Measurements from ENCODE around the gene TMED3.
"Not testable (repeated sequence)": the region's sequence is repeated elsewhere in the genome, so short reads cannot be mapped to it uniquely, and the experiment has no call there.

TMED3 gene

DNA sequence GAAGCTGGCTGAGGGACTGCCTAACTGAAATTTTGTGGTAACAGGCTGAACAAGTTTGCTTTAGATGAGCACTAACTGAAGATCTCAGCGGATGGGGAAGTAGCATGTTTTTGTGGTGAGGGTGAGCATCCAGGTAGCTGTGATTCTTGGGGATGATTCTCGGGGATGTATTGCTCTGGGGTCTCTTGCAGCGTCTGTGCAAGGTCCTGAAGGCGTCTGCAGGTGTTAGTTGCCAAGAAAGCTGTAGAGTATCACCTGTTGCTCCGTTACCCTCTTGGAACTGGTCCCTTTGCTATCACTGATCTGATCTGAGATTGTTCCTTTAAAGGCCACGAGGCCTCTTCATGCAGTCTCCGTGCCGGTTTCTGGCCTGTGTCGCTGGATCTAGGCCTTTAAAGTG is 6.0 kb downstream of the TMED3 start:
- no peak for DNase-seq (ENCODE audit: low spot score)

DNA sequence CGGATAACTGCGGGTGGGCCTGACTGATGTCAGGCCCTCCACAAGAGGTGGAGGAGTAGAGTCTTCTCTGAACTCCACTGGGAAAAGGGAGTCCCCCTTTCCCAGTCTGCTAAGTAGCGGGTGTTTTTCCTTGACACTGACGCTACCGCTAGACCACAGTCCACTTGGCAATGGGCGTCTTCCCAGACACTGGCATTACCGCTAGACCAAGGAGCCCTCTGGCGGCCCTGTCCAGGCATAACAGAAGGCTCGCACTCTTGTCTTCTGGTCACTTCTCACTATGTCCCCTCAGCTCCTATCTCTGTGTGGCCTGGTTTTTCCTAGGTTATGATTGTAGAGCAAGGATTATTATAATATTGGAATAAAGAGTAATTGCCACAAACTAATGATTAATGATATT is 9.1 kb downstream of the TMED3 start:
- not testable (repeated sequence) for DNase-seq (ENCODE audit: low spot score)

DNA sequence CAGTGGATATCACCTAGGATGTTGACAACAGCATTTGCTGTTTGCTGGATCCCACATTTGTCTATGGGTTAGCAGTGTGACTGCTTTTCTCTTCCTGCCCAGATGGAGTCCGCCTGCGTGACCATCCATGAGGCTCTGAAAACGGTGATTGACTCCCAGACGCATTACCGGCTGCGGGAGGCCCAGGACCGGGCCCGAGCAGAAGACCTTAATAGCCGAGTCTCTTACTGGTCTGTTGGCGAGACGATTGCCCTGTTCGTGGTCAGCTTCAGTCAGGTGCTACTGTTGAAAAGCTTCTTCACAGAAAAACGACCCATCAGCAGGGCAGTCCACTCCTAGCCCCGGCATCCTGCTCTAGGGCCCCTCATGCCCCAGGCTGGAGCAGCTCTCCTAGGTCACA is 11.0 kb downstream of the TMED3 start:
- DNase-seq (ENCODE audit: low spot score) = no peak

DNA sequence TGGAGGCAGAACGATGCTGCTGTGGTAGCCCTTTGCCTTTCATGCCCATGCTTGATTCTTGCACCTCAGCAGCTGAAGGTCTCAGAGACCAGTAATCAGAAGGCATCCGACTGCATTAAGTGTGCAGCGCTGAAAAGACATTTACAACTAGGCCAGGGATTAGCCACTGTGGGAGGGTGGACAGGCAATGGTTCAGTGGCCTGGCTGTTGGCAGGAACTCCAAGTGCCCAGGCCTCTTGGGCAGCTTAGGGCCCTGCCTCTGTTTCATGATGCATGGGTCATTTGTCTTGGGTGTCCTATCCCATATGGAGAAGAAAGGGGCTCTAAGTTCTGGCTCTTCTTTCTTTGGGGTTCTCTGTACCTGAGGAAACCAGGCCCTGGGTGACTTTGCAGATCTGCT is 11.4 kb downstream of the TMED3 start:
- DNase-seq (ENCODE audit: low spot score) = no peak

GRCh38 chr15:79322945-79323344 is 12.0 kb downstream of the TMED3 start:
- DNase-seq (ENCODE audit: low spot score) = peak; percentile 55

DNA sequence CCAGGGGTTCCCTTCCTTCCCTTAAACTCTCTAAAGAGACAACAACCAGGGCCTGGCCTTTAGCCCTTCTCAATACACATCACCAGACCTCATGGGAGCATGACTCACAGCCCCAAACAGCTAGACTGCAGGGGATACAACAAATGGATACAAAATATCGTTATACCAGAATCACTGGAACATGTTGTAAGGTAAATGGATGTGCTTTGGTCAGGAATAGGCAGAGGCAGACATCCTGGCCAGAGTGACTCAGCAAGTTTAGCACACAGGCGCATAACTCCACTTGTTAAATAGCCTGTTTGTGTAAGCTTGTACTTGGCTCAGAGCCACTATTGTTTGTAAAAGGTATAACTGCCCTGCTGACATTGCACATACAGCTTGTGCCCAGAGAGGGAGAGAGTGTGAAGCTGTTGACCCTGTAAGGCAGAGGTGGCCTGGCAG is 18.3 kb downstream of the TMED3 start:
- peak; percentile 87 for DNase-seq (ENCODE audit: low spot score)

DNA sequence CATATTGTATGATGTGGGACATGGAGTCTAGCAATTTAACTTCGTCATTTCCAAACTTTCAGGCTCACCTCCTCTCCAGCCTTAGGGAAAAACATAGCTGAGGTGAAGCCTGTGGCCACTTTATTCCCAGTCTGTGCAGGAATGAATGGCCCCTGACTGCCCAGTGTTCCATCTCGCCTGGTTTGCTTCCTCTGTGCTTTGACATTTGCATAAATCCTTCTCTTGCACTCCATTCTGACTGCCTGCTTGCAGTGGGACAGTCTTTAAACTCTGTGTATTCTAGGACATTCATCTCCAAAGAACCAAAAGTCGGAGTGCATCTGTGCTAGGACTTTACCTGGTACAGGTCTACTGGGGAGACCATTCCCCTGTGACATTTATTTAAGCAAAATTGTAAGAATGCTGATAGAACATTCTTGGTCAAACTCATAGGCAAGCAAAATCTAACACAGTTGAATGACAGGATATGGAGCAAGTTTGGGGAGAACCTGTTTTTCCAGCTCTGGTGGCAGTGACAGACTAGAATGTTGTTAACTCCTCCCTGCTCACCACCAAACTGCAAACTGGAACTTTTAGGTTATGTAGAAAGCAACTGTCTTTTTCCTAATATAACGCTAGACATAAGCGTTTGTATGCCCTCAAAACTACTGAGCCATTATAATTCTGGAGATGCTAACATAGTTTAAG is 22.1 kb downstream of the TMED3 start:
- no peak for DNase-seq (ENCODE audit: low spot score)

GRCh38 chr15:79337591-79337990 is 26.7 kb downstream of the TMED3 start:
- DNase-seq (ENCODE audit: low spot score) = no peak

DNA sequence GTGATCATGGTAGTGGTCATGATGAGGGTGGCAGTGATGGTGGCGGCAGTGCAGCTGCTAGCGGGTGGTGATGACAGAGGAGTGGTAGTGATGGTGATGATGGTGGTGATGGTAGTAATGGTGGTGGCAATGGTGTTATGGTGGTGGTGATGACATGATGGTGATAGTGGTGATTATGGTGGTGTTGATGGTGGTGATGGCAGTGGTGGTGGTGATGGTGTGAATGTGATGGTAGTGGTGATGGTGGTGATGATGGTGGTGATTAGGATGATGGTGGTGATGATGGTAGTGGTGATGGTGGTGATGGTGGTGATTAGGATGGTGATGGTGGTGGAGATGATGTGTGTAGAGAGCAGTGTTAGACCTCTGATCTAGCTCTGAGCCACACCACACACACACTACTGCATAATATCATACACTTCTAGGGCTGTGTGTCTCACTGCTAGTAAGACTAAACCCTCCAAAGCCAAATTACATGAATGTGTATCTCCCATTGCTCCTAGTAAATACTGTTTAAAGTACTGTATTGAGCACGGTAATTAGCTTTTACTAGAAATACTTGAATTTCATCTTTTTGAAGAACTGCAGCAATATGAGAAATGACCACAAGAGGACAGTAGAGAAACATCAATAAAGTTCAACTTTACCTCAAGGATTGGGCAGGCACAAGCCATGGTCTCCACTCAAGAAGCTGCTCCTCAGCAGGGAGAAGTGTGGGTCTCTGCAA is 28.8 kb downstream of the TMED3 start:
- DNase-seq (ENCODE audit: low spot score) = peak; percentile 35

DNA sequence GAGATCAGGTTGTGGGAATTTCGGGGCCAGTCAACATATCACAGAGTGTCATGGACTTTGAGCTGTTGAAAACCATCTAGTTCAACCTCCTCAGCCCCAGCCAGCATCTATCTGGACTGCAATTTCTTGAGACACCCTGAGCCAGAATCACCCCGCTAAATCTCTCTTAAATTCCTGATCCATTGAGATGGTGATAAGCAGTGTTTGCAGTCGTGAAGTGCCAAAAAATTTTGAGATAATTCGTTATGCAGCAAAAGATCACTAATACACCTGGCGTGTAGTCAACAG is 29.3 kb downstream of the TMED3 start:
- no peak for DNase-seq (ENCODE audit: low spot score)

- DNase-seq (ENCODE audit: low spot score) = no peak
Observed at GRCh38 chr15:79341396-79341795, 30.5 kb downstream of the TMED3 start.

- DNase-seq (ENCODE audit: low spot score) = no peak
Observed at GRCh38 chr15:79349525-79349924, 38.6 kb downstream of the TMED3 start.

DNA sequence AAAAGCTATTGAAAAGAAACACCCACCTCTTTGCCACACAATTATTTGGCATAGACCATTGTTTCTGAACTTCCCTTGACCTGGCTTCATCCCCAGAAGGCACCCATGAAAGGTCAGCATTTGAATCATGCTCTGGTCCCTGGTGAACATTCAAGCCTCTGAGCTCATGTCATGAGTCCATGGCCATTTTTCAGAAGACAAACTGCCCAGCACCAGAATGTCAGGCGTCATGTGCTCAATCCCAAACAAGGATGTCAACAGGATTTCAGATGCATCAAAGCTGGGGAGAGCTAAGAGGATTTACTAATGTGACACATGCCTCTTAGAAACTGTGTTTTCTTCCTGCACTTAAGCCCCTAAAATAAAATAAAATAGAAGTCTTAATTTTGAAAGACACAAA is 41.3 kb downstream of the TMED3 start:
- DNase-seq (ENCODE audit: low spot score) = no peak

DNA sequence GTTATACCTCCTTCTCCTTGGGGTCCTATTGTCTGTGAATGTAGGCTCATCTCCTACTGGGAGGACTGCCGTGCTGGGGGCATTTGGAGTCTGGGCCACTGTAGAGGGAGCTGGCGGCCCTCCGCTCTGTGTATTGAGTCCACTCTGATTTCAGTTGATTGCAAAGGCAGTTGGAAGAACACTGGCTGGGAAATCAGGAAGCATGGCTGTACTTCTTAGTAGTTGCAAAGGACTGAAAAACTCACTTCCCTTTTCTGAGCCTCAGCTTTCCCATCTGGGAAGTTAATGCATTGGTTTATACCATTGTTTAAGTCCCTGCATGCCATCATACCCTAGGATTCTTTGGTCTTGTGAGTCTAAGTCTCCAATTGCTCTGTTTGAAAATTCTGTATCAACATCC is 46.7 kb downstream of the TMED3 start:
- no peak for DNase-seq (ENCODE audit: low spot score)

GRCh38 chr15:79358069-79358468 is 47.2 kb downstream of the TMED3 start:
- no peak for DNase-seq (ENCODE audit: low spot score)

- DNase-seq (ENCODE audit: low spot score) = no peak
Observed at GRCh38 chr15:79364571-79365240, 53.8 kb downstream of the TMED3 start.

DNA sequence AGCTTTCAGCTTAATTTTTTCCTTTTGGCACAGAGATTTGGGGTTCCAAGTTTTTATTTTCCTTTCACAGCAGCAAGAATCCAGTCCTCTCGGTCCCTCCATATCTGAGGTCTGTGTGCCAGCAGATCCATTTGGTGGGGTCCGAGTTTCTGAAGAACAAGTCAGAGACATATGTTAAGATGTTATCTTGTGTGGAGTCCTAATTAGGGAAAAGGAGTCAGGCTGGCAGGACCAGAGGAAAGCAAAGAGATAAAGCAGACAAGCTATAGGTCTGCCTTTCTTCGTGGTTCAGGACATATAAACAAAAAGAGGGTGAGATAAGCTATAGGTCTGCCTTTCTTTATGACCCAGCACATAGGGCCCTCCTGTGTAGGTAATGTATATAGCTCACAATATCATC is 54.9 kb downstream of the TMED3 start:
- DNase-seq (ENCODE audit: low spot score) = no peak

DNA sequence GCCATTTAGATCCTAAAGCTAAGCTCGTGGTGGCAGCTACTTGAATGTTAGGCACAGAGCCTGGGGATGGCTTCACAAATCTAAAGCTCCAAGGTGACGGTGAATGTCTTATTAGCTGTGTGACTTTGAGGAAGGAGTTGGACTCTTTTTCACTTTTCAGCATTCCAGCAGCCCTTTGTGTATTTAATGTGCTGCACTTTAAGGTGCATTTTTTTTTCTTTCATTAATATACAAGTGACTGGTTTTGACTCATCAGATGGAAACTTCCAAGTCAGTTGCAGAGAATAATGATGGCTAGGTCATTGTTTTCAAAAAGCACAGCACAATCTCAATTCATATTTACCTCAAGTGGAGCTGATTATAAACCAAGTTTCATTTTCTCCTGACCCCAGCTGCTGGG is 55.8 kb downstream of the TMED3 start:
- no peak for DNase-seq (ENCODE audit: low spot score)

- no peak for DNase-seq (ENCODE audit: low spot score)
Observed at GRCh38 chr15:79370716-79371115, 59.8 kb downstream of the TMED3 start.

DNA sequence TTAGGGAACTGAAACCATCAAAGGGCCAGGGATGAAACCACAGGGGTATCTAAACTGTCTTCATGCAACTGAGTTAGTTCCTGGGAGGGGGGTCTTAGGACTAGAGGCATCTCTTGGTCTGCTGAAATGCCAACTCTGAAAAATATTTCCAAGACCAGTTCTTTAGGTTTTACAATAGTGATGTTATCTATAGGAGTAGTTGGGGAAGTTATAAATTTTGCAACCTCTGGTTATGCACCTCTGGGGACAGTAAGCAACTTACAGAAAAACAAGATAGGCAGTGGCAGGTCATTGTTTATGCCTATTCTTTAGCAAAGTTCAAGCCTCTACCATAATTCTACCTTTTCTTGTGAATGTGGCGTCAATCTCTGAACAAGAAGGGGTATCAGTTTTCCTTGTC is 60.7 kb downstream of the TMED3 start:
- no peak for DNase-seq (ENCODE audit: low spot score)

DNA sequence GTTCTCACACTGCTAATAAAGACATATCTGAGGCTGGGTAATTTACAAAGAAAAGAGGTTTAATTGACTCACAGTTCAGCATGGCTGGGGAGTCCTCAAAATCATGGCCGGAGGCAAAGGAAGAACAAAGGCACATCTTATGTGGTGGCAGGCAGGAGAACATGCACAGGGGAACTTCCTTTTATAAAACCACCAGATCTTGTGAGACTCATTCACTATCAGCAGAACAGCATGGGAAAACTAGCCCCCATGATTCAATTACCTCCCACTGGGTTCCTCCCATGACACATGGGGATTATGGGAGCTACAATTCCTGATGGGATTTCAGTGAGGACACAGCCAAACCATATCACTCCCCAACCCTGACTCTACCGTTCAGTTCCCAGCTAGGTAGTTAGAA is 61.5 kb downstream of the TMED3 start:
- DNase-seq (ENCODE audit: low spot score) = no peak
